ENCODE measurements around the gene ZDHHC1. TPM values are rescaled to one million over a fixed set of nuclear protein-coding genes. Genes with fewer than 3 reads are reported as not detected.
A peak's percentile ranks its signal among the peaks of the same experiment; 100 is the strongest.

The ZDHHC1 gene
- total and polyA plus RNA-seq, 2 of the 13 experiments (the other 11 are each of a cell fraction or from before 2014, with no cell fraction given), result 0.51 to 1.1 TPM

- TF ChIP-seq CEBPB (IDR thresholded peaks at IDR 0.05; ENCODE audit: borderline replicate concordance, low read depth, low read length), result no peak
- TF ChIP-seq, protein P1, sequence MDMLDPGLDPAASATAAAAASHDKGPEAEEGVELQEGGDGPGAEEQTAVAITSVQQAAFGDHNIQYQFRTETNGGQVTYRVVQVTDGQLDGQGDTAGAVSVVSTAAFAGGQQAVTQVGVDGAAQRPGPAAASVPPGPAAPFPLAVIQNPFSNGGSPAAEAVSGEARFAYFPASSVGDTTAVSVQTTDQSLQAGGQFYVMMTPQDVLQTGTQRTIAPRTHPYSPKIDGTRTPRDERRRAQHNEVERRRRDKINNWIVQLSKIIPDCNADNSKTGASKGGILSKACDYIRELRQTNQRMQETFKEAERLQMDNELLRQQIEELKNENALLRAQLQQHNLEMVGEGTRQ (IDR thresholded peaks at IDR 0.05; ENCODE audit: low read depth, low read length), result no peak
- TF ChIP-seq, protein P1 (CRISPR knock-in tag; IDR thresholded peaks at IDR 0.05; ENCODE audit: borderline replicate concordance), result no peak
- TF ChIP-seq, protein P2, sequence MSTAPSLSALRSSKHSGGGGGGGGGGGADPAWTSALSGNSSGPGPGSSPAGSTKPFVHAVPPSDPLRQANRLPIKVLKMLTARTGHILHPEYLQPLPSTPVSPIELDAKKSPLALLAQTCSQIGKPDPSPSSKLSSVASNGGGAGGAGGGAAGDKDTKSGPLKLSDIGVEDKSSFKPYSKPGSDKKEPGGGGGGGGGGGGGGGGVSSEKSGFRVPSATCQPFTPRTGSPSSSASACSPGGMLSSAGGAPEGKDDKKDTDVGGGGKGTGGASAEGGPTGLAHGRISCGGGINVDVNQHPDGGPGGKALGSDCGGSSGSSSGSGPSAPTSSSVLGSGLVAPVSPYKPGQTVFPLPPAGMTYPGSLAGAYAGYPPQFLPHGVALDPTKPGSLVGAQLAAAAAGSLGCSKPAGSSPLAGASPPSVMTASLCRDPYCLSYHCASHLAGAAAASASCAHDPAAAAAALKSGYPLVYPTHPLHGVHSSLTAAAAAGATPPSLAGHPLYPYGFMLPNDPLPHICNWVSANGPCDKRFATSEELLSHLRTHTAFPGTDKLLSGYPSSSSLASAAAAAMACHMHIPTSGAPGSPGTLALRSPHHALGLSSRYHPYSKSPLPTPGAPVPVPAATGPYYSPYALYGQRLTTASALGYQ (CRISPR knock-in tag; IDR thresholded peaks at IDR 0.05), result no peak
- no peak for TF ChIP-seq NFE2L2 (IDR thresholded peaks at IDR 0.05; ENCODE audit: low read length)
- TF ChIP-seq, protein P3, sequence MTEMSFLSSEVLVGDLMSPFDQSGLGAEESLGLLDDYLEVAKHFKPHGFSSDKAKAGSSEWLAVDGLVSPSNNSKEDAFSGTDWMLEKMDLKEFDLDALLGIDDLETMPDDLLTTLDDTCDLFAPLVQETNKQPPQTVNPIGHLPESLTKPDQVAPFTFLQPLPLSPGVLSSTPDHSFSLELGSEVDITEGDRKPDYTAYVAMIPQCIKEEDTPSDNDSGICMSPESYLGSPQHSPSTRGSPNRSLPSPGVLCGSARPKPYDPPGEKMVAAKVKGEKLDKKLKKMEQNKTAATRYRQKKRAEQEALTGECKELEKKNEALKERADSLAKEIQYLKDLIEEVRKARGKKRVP (CRISPR knock-in tag; IDR thresholded peaks at IDR 0.05), result no peak
- no peak for TF ChIP-seq ZNF784 (CRISPR knock-in tag; IDR thresholded peaks at IDR 0.05; ENCODE audit: borderline replicate concordance)
- TF ChIP-seq RFXANK (CRISPR knock-in tag; IDR thresholded peaks at IDR 0.05), result no peak
- TF ChIP-seq ZNF792 (CRISPR knock-in tag; IDR thresholded peaks at IDR 0.05), result no peak
- no peak for TF ChIP-seq ZEB1 (IDR thresholded peaks at IDR 0.05; ENCODE audit: insufficient replicate concordance, low read depth)
- TF ChIP-seq ZNF484 (CRISPR knock-in tag; IDR thresholded peaks at IDR 0.05; ENCODE audit: borderline replicate concordance, low read depth), result no peak
- TF ChIP-seq SRSF4 (IDR thresholded peaks at IDR 0.05; ENCODE audit: low read depth, low read length, poor library complexity, severe bottlenecking), result no peak
- TF ChIP-seq ZNF256 (CRISPR knock-in tag; conservative IDR thresholded peaks at IDR 0.05), result no peak
- TF ChIP-seq ZBTB44 (CRISPR knock-in tag; IDR thresholded peaks at IDR 0.05), result no peak
- TF ChIP-seq ZNF704 (CRISPR knock-in tag; IDR thresholded peaks at IDR 0.05; ENCODE audit: borderline replicate concordance), result no peak
- TF ChIP-seq TARDBP (CRISPR knock-in tag; IDR thresholded peaks at IDR 0.05), result no peak; the same call in 1 of the 2 replicates
- TF ChIP-seq ATAD3A (CRISPR knock-in tag; IDR thresholded peaks at IDR 0.05), result no peak
- no peak for TF ChIP-seq KDM5B (CRISPR knock-in tag; IDR thresholded peaks at IDR 0.05; ENCODE audit: borderline replicate concordance)
- TF ChIP-seq ZSCAN20 (CRISPR knock-in tag; IDR thresholded peaks at IDR 0.05; ENCODE audit: borderline replicate concordance), result no peak; the same call in 1 of the 2 replicates
- TF ChIP-seq ZNF44 (CRISPR knock-in tag; IDR thresholded peaks at IDR 0.05), result 0 out of 2 replicates have a peak, but pooled peaks have one; percentile 52
Measured at GRCh38 chr16:67430977-67431774, 14.9 kb upstream of the ZDHHC1 start, which contains the start of gene HSD11B2 (continued).

Measured in HepG2 (cell line).